ENCODE results near the gene LDLRAD4.
"Not testable (repeated sequence)": the region's sequence is repeated elsewhere in the genome, so short reads cannot be mapped to it uniquely, and the experiment has no call there.

LDLRAD4 gene

GRCh38 chr18:13597068-13597467 is 378.5 kb downstream of the LDLRAD4 start:
- no peak for DNase-seq (ENCODE audit: low spot score)

- no peak for DNase-seq (ENCODE audit: low spot score)
Observed at GRCh38 chr18:13598591-13598990, 380.0 kb downstream of the LDLRAD4 start.

- DNase-seq (ENCODE audit: low spot score) = no peak
Observed at GRCh38 chr18:13599031-13599430, 380.5 kb downstream of the LDLRAD4 start.

GRCh38 chr18:13603304-13604019 is 384.9 kb downstream of the LDLRAD4 start:
- no peak for DNase-seq (ENCODE audit: low spot score)

- no peak for DNase-seq (ENCODE audit: low spot score)
Observed at GRCh38 chr18:13604786-13605185, 386.2 kb downstream of the LDLRAD4 start.

- DNase-seq (ENCODE audit: low spot score) = no peak
Observed at GRCh38 chr18:13605477-13605876, 386.9 kb downstream of the LDLRAD4 start.

GRCh38 chr18:13605901-13606300 is 387.3 kb downstream of the LDLRAD4 start:
- no peak for DNase-seq (ENCODE audit: low spot score)

- no peak for DNase-seq (ENCODE audit: low spot score)
Observed at GRCh38 chr18:13606604-13607254, 388.2 kb downstream of the LDLRAD4 start.

- not testable (repeated sequence) for DNase-seq (ENCODE audit: low spot score)
Observed at GRCh38 chr18:13608024-13608562, 389.5 kb downstream of the LDLRAD4 start.

- DNase-seq (ENCODE audit: low spot score) = no peak
Observed at GRCh38 chr18:13608791-13609532, 390.4 kb downstream of the LDLRAD4 start.

- no peak for DNase-seq (ENCODE audit: low spot score)
Observed at GRCh38 chr18:13610555-13611141, 392.1 kb downstream of the LDLRAD4 start.

- no peak for DNase-seq (ENCODE audit: low spot score)
Observed at GRCh38 chr18:13611142-13611600, 392.6 kb downstream of the LDLRAD4 start.

- DNase-seq (ENCODE audit: low spot score) = no peak
Observed at GRCh38 chr18:13611601-13612195, 393.1 kb downstream of the LDLRAD4 start.

GRCh38 chr18:13612196-13612997 is 393.8 kb downstream of the LDLRAD4 start:
- DNase-seq (ENCODE audit: low spot score) = no peak

- no peak for DNase-seq (ENCODE audit: low spot score)
Observed at GRCh38 chr18:13613099-13613498, 394.5 kb downstream of the LDLRAD4 start.

- no peak for DNase-seq (ENCODE audit: low spot score)
Observed at GRCh38 chr18:13613591-13614501, 395.3 kb downstream of the LDLRAD4 start.

- DNase-seq (ENCODE audit: low spot score) = no peak
Observed at GRCh38 chr18:13614641-13615288, 396.2 kb downstream of the LDLRAD4 start.

- no peak for DNase-seq (ENCODE audit: low spot score)
Observed at GRCh38 chr18:13615432-13615861, 396.9 kb downstream of the LDLRAD4 start.

GRCh38 chr18:13616041-13616440 is 397.5 kb downstream of the LDLRAD4 start:
- no peak for DNase-seq (ENCODE audit: low spot score)

Measured in HuH-7.5 (cell line).